SK-N-SH (cell line): ENCODE results near the gene TMPRSS6.

ENCODE experiments used
- EP300 ChIP-seq, 2 experiments: IDR thresholded peaks; 2 replicates each; pipeline versions ENCODE4 v1.4.0 to v1.6.1; 2012; ENCODE audit warnings: borderline replicate concordance in 1 of 2, low read depth in 1 of 2, low read length in 1 of 2
- EZH2phosphoT487 ChIP-seq: fragments of 200-600 bp; sonication (generic); IDR thresholded peaks from 2 replicates; pipeline ENCODE4 v1.6.1; 2017; ENCODE audit warnings: low read depth, mixed run types, mild to moderate bottlenecking, antibody characterized with exemption, moderate library complexity, borderline replicate concordance
- JUND ChIP-seq: IDR thresholded peaks from 2 replicates; pipeline ENCODE4 v1.4.0; 2012
- MXI1 ChIP-seq: IDR thresholded peaks from 2 replicates; pipeline ENCODE4 v1.6.1; 2012; ENCODE audit warnings: mild to moderate bottlenecking, low read depth, low read length, improper control_type of control experiment
- POLR2AphosphoS5 ChIP-seq: IDR thresholded peaks from 2 replicates; pipeline ENCODE4 v1.6.1; 2012; ENCODE audit warnings: low read depth, low read length
- SMC3 ChIP-seq: IDR thresholded peaks from 2 replicates; pipeline ENCODE4 v1.6.1; 2012; ENCODE audit warnings: low read depth, low read length, improper control_type of control experiment
- TF ChIP-seq, protein P1 (sequence below): fragments of 200-600 bp; sonication (generic); IDR thresholded peaks from 2 replicates; pipeline ENCODE4 v1.6.1; 2017; ENCODE audit warnings: antibody characterized with exemption, mild to moderate bottlenecking, moderate library complexity

DNA sequence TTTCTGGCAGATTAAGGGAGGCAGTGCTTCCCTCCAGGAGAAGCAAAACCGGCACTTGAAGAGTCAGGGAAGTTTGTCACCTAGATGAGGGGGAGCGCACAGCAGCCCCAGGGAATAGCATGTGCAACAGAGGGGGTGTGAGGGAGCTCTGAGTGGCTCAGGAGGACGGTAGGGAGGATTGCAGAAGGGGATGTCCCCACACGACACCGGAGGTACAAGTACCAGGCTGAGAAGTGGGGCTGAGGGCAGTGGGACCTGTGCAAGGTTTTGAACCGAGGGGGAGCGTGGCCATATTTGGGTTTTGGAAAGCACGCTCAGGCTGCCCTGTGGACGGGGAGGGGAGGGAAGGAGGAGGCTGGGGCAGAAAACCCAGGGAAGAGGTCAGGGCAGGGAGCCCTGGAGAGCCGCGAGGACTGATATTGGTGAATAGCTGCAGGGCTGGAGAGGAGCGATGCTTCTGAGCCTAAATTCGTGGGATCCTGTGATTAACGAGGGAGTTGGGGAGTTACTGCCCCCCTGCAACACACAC is 17.9 kb upstream of the TMPRSS6 start:
- TF ChIP-seq MXI1, result no peak
- no peak for TF ChIP-seq POLR2AphosphoS5
- no peak for TF ChIP-seq SMC3
- no peak for TF ChIP-seq EP300 (IDR thresholded peaks at IDR 0.05; ENCODE audit: borderline replicate concordance in 1 of 2, low read depth in 1 of 2, low read length in 1 of 2)
- TF ChIP-seq, protein P1, sequence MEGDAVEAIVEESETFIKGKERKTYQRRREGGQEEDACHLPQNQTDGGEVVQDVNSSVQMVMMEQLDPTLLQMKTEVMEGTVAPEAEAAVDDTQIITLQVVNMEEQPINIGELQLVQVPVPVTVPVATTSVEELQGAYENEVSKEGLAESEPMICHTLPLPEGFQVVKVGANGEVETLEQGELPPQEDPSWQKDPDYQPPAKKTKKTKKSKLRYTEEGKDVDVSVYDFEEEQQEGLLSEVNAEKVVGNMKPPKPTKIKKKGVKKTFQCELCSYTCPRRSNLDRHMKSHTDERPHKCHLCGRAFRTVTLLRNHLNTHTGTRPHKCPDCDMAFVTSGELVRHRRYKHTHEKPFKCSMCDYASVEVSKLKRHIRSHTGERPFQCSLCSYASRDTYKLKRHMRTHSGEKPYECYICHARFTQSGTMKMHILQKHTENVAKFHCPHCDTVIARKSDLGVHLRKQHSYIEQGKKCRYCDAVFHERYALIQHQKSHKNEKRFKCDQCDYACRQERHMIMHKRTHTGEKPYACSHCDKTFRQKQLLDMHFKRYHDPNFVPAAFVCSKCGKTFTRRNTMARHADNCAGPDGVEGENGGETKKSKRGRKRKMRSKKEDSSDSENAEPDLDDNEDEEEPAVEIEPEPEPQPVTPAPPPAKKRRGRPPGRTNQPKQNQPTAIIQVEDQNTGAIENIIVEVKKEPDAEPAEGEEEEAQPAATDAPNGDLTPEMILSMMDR, result no peak
- TF ChIP-seq JUND, result no peak
- no peak for TF ChIP-seq EZH2phosphoT487
